GM18867 (cell line): ENCODE measurements around the gene JADE2.
A peak's percentile ranks its signal among the peaks of the same experiment; 100 is the strongest.
"Not testable (repeated sequence)": the region's sequence is repeated elsewhere in the genome, so short reads cannot be mapped to it uniquely, and the experiment has no call there.

Experiments
- ATAC-seq: cut with Tn5 transposase; IDR thresholded peaks from one replicate; pipeline ENCODE4 v1.9.1; 2021; ENCODE audit warnings: mild to moderate bottlenecking, moderate library complexity; ENCODE audit not compliant: unreplicated experiment

JADE2 gene

GRCh38 chr5:134582281-134582680, 56.8 kb downstream of the JADE2 start:
- ATAC-seq: no peak

GRCh38 chr5:134582941-134583340, 57.5 kb downstream of the JADE2 start:
- ATAC-seq: no peak

DNA sequence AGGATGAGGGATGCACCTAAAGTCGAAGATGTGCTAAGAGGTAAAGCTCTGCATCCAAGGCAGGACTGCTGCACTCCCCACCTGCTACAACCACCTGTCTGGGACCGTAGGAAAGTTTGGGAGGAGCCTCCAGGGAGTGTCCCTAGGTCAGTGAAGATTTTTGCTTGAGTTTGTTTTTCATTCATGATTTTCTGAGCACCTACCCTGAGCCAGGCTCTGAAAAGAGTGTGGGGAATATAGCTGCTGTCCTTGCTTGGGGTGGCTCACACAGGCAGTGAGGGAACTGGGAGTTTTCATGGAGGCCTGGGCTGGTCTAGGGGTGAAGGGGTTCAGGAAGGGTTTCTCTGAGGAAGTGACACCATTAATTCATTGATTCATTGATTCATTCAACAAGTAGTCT, 58.3 kb downstream of the JADE2 start:
- ATAC-seq: no peak

- no peak for ATAC-seq
Measured at GRCh38 chr5:134584662-134585061, 59.2 kb downstream of the JADE2 start.

GRCh38 chr5:134585966-134586365, 60.5 kb downstream of the JADE2 start:
- ATAC-seq: no peak

- ATAC-seq: peak; percentile 83
Measured at GRCh38 chr5:134586866-134587524, 61.5 kb downstream of the JADE2 start.

GRCh38 chr5:134590992-134591659, 65.7 kb downstream of the JADE2 start:
- no peak for ATAC-seq

GRCh38 chr5:134592141-134592746, 66.8 kb downstream of the JADE2 start:
- ATAC-seq: no peak

GRCh38 chr5:134594336-134594735, 68.9 kb downstream of the JADE2 start:
- ATAC-seq: no peak

DNA sequence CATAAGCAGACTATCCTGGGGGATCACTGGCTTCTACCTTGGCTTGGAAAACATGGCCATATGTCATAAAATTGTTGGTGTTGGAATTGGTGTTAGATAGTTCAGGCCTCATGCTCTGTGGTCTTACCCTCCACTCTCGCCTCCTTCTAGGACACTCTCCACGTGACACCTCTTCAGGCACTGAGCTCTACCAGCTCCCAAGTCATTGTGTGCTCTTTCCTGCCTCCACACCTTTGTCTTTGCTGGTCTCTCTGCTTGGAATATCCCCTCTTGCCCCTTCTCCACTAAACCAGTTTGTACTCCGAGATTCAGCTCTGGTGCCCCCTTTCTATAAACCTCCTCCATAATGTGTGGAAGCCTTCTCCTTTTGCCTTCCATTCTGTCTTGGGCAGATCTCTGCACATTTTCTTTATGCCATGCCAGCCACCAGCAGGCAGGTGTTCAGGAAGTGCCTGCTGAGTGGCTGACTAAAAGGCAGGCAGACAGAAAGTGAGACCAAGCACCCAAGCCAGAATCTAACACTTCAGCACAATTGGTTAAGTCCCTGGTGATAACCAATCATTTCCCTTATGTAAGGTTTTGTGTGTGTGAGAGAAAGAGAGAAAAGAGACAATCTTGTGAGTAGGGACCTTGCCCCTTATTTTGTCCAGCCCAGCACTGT, 69.5 kb downstream of the JADE2 start:
- peak; percentile 87 for ATAC-seq

DNA sequence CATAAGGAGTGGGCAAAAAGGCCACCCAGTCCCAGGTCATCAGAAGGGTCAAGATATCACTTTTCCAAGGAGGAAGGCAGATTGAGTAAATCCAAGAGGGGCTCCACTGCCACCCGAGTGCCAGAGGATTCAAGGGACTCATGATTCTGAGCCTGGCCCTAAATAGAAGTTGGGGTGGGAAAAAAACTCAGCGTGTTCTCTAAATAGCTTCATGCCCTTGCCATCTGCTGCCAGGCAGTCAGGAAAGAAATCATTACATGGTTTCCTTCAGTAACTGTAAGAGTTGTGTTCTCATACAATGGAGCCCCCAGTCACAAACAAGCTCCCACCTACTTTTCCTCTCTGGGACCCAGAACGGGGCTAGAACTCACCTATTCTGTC, 70.0 kb downstream of the JADE2 start:
- ATAC-seq: no peak

DNA sequence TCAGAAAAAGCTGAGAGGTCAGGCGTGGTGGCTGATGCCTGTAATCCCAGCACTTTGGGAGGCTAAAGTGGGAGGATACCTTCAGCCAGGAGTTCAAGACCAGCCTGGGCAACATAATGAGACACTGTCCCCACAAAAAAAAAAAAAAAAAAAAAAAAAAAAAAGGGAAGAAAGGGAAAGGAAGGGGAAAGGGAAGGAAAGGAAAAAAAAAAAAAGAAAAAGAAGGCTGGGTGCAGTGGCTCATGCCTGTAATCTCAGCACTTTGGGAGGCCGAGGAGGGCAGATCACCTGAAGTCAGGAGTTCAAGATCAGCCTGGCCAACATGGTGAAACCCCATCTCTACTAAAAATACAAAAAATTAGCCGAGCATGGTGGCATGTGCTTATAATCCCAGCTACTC, 74.3 kb downstream of the JADE2 start:
- not testable (repeated sequence) for ATAC-seq

- no peak for ATAC-seq
Measured at GRCh38 chr5:134600600-134600999, 75.1 kb downstream of the JADE2 start.

- ATAC-seq: no peak
Measured at GRCh38 chr5:134603059-134603458, 77.6 kb downstream of the JADE2 start.

- peak; percentile 46 for ATAC-seq
Measured at GRCh38 chr5:134604908-134605307, 79.4 kb downstream of the JADE2 start.

GRCh38 chr5:134606726-134607125, 81.3 kb downstream of the JADE2 start:
- ATAC-seq: no peak

DNA sequence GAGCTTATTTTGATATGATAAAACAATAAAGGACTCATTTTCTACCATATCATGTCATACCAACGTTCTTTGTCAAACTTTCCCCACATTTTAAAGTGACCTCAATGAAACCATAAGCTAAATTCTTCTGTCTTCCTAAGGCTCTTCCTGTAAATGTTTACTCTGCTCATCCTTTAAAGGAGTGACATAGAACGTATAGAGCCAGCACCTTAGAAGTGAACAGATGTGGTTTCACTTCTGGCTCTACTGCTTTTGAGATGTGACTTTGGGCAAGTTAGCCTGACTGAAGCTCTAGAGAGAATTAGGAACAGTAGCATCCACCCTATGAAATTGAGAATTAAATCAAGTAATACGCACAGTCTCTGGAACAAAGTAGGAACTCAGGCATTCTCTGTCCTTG, 83.1 kb downstream of the JADE2 start:
- no peak for ATAC-seq

- ATAC-seq: peak; percentile 53
Measured at GRCh38 chr5:134609232-134609851, 83.9 kb downstream of the JADE2 start.

- ATAC-seq: no peak
Measured at GRCh38 chr5:134610725-134611124, 85.3 kb downstream of the JADE2 start.

DNA sequence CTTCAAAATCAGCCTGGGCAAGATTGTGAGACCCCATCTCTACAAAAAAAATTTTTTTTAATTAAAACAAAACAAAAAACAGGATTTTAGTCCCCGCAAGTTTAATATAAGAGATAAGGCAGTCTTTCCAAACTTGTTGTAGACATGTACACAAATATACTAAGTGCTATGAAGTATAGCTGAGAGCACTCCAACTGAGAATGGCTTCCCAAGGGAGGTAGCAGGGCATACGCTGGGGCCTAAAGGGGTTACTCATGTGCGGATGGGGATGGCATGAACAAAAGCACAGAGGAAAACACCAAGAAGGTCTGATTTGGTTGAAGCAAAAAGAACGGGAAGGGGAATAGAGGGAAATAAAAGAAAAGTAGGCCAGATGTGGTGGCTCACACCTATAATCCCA, 86.0 kb downstream of the JADE2 start:
- no peak for ATAC-seq

- no peak for ATAC-seq
Measured at GRCh38 chr5:134614450-134615085, 89.1 kb downstream of the JADE2 start.
